CD4-positive, alpha-beta T cell treated with Interleukin-1 beta for 1 hour (primary cell): ENCODE results near the gene KRTAP10-6.
"Not testable (repeated sequence)": the region's sequence is repeated elsewhere in the genome, so short reads cannot be mapped to it uniquely, and the experiment has no call there.

Source experiments
- DNase-seq, 2 donors: peaks; one replicate each; pipeline ENCODE4 v3.0.0-alpha.2; 2020 to 2022

Gene KRTAP10-6

GRCh38 chr21:44598061-44598460 is 5.8 kb upstream of the KRTAP10-6 start:
- DNase-seq = no peak

GRCh38 chr21:44596068-44596725 is 3.9 kb upstream of the KRTAP10-6 start:
- no peak for DNase-seq

GRCh38 chr21:44595524-44595923 is 3.2 kb upstream of the KRTAP10-6 start:
- DNase-seq = no peak

GRCh38 chr21:44594406-44594916 is 2.2 kb upstream of the KRTAP10-6 start:
- no peak for DNase-seq

GRCh38 chr21:44593598-44594405 is 1.5 kb upstream of the KRTAP10-6 start:
- no peak for DNase-seq

GRCh38 chr21:44591801-44592130 is 539 bp downstream of the KRTAP10-6 start:
- not testable (repeated sequence) for DNase-seq

GRCh38 chr21:44590897-44591800 is 1.2 kb downstream of the KRTAP10-6 start:
- DNase-seq = not testable (repeated sequence)

- no peak for DNase-seq
Measured at GRCh38 chr21:44590311-44590721, 2.0 kb downstream of the KRTAP10-6 start.

GRCh38 chr21:44589586-44590305 is 2.6 kb downstream of the KRTAP10-6 start:
- DNase-seq = no peak

GRCh38 chr21:44589094-44589493 is 3.2 kb downstream of the KRTAP10-6 start:
- DNase-seq = no peak

- DNase-seq = no peak
Measured at GRCh38 chr21:44585892-44586291, 6.4 kb downstream of the KRTAP10-6 start.

- DNase-seq = peak in 1 of 2 donors; percentile 26
Measured at GRCh38 chr21:44583800-44584147, 8.5 kb downstream of the KRTAP10-6 start.

- DNase-seq = no peak
Measured at GRCh38 chr21:44583089-44583799, 9.1 kb downstream of the KRTAP10-6 start.

- no peak for DNase-seq
Measured at GRCh38 chr21:44582055-44582454, 10.2 kb downstream of the KRTAP10-6 start.

GRCh38 chr21:44581158-44581557 is 11.1 kb downstream of the KRTAP10-6 start:
- DNase-seq = no peak

- DNase-seq = not testable (repeated sequence)
Measured at GRCh38 chr21:44580231-44580821, 12.0 kb downstream of the KRTAP10-6 start, which contains the start of gene KRTAP10-5. Gene KRTAP10-5, minus strand, starts transcription at chr21:44580604. Its CDS starts 26 bp downstream, at chr21:44580578.

- DNase-seq = no peak
Measured at GRCh38 chr21:44579833-44580144, 12.5 kb downstream of the KRTAP10-6 start.

GRCh38 chr21:44579056-44579832 is 13.1 kb downstream of the KRTAP10-6 start:
- no peak for DNase-seq

- DNase-seq = no peak
Measured at GRCh38 chr21:44578371-44579055, 13.8 kb downstream of the KRTAP10-6 start.

GRCh38 chr21:44576025-44576420 is 16.3 kb downstream of the KRTAP10-6 start:
- DNase-seq = no peak
